CD4-positive, CD25-positive, alpha-beta regulatory T cell (primary cell): Measurements from ENCODE around the gene PGGHG. TPM values are rescaled to one million over a fixed set of nuclear protein-coding genes. Genes with fewer than 3 reads are reported as not detected.

ENCODE experiments used
- ATAC-seq, 2 donors: fragments of 150-1000 bp; cut with Tn5 transposase; one replicate each; pipeline ENCODE4 v1.10.0; 2021; ENCODE audit warnings: low read depth in 2 of 2, moderate number of reproducible peaks in 2 of 2, moderate library complexity in 1 of 2
- DNase-seq, 3 donors: peaks; one replicate each; pipeline versions ENCODE4 v3.0.0 to v3.0.0-alpha.2; 2012 to 2022; ENCODE audit warnings: mixed read lengths in 1 of 3
- H3K27ac ChIP-seq: one replicate; pipeline ENCODE4 v1.7.0; 2013; ENCODE audit warnings: mild to moderate bottlenecking, low read length; ENCODE audit not compliant: insufficient read depth, poor library complexity, severe bottlenecking
- H3K27me3 ChIP-seq: one replicate; pipeline ENCODE4 v1.7.0; 2013; ENCODE audit warnings: low read length; ENCODE audit not compliant: control insufficient read depth, insufficient read depth
- H3K36me3 ChIP-seq: one replicate; pipeline ENCODE4 v1.7.0; 2013; ENCODE audit warnings: mild to moderate bottlenecking, low read length, moderate library complexity; ENCODE audit not compliant: control insufficient read depth, insufficient read depth
- H3K4me1 ChIP-seq: 2 replicates; pipeline ENCODE4 v1.7.0; 2013; ENCODE audit warnings: mild to moderate bottlenecking, low read length; ENCODE audit not compliant: insufficient read depth, control insufficient read depth, poor library complexity, severe bottlenecking
- H3K4me3 ChIP-seq: one replicate; pipeline ENCODE4 v1.7.0; 2013; ENCODE audit warnings: low read depth, mild to moderate bottlenecking, low read length, moderate library complexity
- H3K9me3 ChIP-seq, 2 experiments: 1 replicate in 1 of 2; 2 replicates in 1 of 2; pipeline ENCODE4 v1.7.0; 2013; ENCODE audit warnings: low read length in 2 of 2, mild to moderate bottlenecking in 1 of 2, moderate library complexity in 1 of 2; ENCODE audit not compliant: control insufficient read depth in 2 of 2
- H3K27ac Mint-ChIP-seq, 3 donors: one replicate each; pipeline ENCODE4 v1.8.0; 2020 to 2022; ENCODE audit warnings: mild to moderate bottlenecking in 3 of 3, mixed read lengths in 3 of 3, moderate library complexity in 2 of 3
- H3K27me3 Mint-ChIP-seq: one replicate; pipeline ENCODE4 v1.8.0; 2022; ENCODE audit warnings: mild to moderate bottlenecking, mixed read lengths
- H3K36me3 Mint-ChIP-seq: one replicate; pipeline ENCODE4 v1.8.0; 2020; ENCODE audit warnings: mixed read lengths
- H3K4me1 Mint-ChIP-seq, 4 donors: one replicate each; pipeline ENCODE4 v1.8.0; 2020 to 2022; ENCODE audit warnings: mixed read lengths in 4 of 4, mild to moderate bottlenecking in 1 of 4
- H3K4me3 Mint-ChIP-seq, 4 donors: one replicate each; pipeline ENCODE4 v1.8.0; 2020 to 2022; ENCODE audit warnings: mild to moderate bottlenecking in 4 of 4, mixed read lengths in 4 of 4, moderate library complexity in 3 of 4
- H3K9me3 Mint-ChIP-seq, 7 donors: one replicate each; pipeline ENCODE4 v1.8.0; 2020 to 2022; ENCODE audit warnings: mixed read lengths in 7 of 7, mild to moderate bottlenecking in 3 of 7, moderate library complexity in 2 of 7
- polyA plus RNA-seq, 4 donors: library from polyadenylated mRNA; unstranded; fragments of 300-500 nt; fragmentation: Illumina TruSeq; gene quantifications; one replicate each; pipeline ENCODE4 v1.2.3, GENCODE V29; 2021
- total RNA-seq: library from RNA; stranded (reverse); gene quantifications from one replicate; pipeline ENCODE4 v1.2.3, GENCODE V29; 2022

Gene PGGHG
- total RNA-seq: 188 TPM
- polyA plus RNA-seq: 1 to 10 TPM; 1.5 to 2.9 (median 2.5) TPM

DNA sequence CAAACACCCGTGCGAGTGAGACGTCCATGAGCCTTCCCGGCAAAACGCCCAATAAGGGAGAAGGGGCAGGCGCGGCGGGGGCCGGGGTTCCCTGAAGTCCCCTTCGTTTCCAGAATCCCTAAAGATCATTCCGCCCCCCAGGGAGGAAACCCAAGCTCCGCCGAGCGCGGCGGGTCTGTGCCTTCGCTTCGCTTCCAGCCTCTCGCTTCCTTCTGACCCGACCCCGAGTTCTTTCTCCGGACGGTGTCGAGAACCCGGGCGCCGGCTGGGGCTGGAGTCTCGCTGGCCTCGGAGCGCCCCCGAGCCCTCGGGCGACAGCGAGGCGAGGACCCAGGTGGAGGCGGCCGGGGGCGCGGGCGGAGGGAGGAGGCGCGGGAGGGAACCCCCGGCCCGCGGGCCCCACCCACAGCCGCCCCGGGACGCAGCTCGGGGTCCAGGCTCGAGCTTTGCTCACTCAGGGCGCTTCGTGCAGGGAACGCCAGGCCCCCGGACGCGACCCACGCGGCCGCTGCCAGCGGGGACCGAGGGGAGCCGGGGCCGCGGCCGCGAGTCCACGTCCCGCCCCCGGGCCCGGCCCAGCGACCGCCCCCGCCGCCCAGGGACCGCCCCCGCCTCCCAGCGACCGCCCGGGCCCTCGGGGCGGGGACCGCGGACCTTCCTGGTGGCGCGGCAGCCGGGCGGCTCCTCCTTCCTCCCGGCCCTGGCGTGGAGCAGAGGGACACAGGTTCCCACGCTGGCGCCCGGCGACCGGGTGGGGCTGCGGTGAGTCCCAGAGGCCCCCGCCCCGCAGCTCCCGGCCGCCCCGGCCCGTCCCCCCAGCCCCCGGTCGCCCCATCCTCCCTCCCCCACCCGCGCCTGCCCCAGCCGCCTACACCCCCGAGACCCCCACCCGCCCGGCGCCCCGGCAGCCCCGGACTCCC, at the start of gene PGGHG:
PGGHG (plus strand) TSS at position 649 of the 920 bp plus-strand sequence. CDS start 691 bp downstream, outside the sequence.
- Histone ChIP-seq H3K4me1 (peaks cover 23% of the 10 kb centered on the region), H3K9me3 (no peaks in the 10 kb centered on the region), H3K27ac (peak within 1 kb of the TSS; percentile 79), H3K27me3 (no peaks in the 10 kb centered on the region), H3K4me3 (peak within 1 kb of the TSS; percentile 66), H3K36me3 (no peaks in the 10 kb centered on the region)
- Mint-ChIP-seq H3K4me1 (peaks cover 0 to 37% (median 4%) of the 10 kb centered on the region in 4 donors), H3K27me3 (peaks cover 21% of the 10 kb centered on the region), H3K4me3 (peak within 1 kb of the TSS; percentile 86 to 98 (median 96)), H3K27ac (peak within 1 kb of the TSS; percentile 88 to 92 (median 89)), H3K36me3 (no peaks in the 10 kb centered on the region), H3K9me3 (no peaks in the 10 kb centered on the region)
- DNase-seq (peak in 1 of 3 donors; percentile 61), ATAC-seq (peak; percentile 35 to 52)

DNA sequence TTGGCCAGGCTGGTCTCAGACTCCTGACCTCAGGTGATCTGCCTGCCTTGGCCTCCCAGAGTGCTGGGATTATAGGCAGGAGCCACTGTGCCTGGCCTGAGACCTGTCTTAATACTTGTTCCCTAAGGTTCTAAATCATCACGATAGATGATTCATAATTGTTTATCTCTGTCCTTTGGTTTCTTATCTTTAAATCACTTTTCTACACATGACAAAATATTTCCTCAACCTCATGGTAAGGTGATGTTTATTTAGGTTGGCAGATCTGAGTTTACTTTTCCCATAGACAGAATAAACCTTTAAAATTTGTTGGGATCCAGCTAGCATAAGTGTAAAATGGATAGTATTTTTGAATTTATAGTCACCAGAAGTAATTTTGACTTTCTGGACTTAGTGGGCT, 48.6 kb upstream of the PGGHG start:
- H3K4me1 Mint-ChIP-seq: peaks cover 23 to 59% (median 34%) of the 10 kb centered on the region in 4 donors
- ATAC-seq: no peak

DNA sequence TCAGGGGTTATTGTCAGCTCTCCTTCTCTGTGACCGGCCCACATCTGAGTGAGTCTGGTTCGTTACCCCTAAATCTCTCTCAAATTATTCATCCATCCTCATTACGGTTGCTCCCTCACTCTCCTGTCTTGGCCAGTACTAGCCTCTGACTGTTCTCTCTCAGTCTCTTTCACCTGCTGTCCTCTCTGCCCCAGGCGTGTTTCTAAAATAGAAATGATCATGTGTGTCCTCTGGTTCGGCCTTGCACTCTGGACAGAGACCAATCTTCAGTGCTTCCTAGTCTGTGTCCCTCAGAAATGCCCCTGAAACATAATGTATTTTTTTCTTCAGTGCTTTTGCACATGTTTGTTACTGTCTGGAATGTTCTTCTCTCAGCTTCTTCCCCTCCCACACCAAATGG, 47.3 kb upstream of the PGGHG start:
- Histone ChIP-seq H3K4me3 (no peak overlapping the region), H3K36me3 (peaks cover 67% of the 10 kb centered on the region), H3K4me1 (peaks cover 15% of the 10 kb centered on the region), H3K27me3 (no peaks in the 10 kb centered on the region), H3K27ac (no peak overlapping the region), H3K9me3 (no peaks in the 10 kb centered on the region)
- no peak overlapping the region for H3K27ac Mint-ChIP-seq
- DNase-seq (no peak), ATAC-seq (no peak)
- peak overlapping the region in 2 of 4 donors; percentile 22 to 86 for H3K4me3 Mint-ChIP-seq
- peaks cover 35% of the 10 kb centered on the region for H3K36me3 Mint-ChIP-seq
- H3K27me3 Mint-ChIP-seq: no peaks in the 10 kb centered on the region
- peaks cover 22 to 58% (median 28%) of the 10 kb centered on the region in 4 donors for H3K4me1 Mint-ChIP-seq
- H3K9me3 Mint-ChIP-seq: peaks cover 0 to under 1% (median 0%) of the 10 kb centered on the region in 7 donors

More for the DNA sequence above, 48.6 kb upstream of the PGGHG start:
- H3K27ac ChIP-seq: no peak overlapping the region
- Mint-ChIP-seq H3K4me3 (peak overlapping the region in 1 of 4 donors; percentile 96), H3K36me3 (peaks cover 27% of the 10 kb centered on the region), H3K9me3 (no peaks in the 10 kb centered on the region), H3K27ac (no peak overlapping the region), H3K27me3 (no peaks in the 10 kb centered on the region)
- no peaks in the 10 kb centered on the region for H3K9me3 ChIP-seq
- H3K27me3 ChIP-seq: no peaks in the 10 kb centered on the region
- H3K4me1 ChIP-seq: peaks cover 22% of the 10 kb centered on the region
- DNase-seq: no peak
- no peak overlapping the region for H3K4me3 ChIP-seq
- peaks cover 54% of the 10 kb centered on the region for H3K36me3 ChIP-seq

DNA sequence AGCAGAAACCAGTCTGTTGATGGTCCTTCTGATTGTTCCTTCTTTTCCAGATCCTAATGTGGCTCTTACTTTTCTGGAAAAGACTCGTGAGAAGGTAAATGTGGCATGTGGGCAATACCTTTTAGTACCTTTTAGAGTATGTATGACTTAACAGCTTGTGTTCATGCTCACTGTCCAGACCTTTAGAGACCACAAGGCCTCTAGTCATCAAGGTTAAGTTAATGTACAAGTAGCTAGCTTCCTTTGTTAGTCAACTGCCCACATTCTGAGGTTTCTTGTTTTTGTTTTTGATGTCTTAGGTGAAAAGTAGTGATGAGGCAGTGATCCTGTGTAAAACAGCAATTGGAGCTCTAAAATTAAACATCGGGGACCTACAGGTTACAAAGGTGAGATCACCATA, 44.5 kb upstream of the PGGHG start:
- Mint-ChIP-seq H3K4me1 (peaks cover 15 to 35% (median 20%) of the 10 kb centered on the region in 4 donors), H3K27ac (no peak overlapping the region), H3K36me3 (peaks cover 53% of the 10 kb centered on the region), H3K27me3 (no peaks in the 10 kb centered on the region), H3K9me3 (peaks cover 0 to 1% (median 0%) of the 10 kb centered on the region in 7 donors), H3K4me3 (no peak overlapping the region)
- DNase-seq (no peak), ATAC-seq (no peak)
- no peaks in the 10 kb centered on the region for H3K4me1 ChIP-seq
- peaks cover 87% of the 10 kb centered on the region for H3K36me3 ChIP-seq
- H3K27me3 ChIP-seq: no peaks in the 10 kb centered on the region
- H3K27ac ChIP-seq: no peak overlapping the region
- H3K9me3 ChIP-seq: no peaks in the 10 kb centered on the region
- no peak overlapping the region for H3K4me3 ChIP-seq

DNA sequence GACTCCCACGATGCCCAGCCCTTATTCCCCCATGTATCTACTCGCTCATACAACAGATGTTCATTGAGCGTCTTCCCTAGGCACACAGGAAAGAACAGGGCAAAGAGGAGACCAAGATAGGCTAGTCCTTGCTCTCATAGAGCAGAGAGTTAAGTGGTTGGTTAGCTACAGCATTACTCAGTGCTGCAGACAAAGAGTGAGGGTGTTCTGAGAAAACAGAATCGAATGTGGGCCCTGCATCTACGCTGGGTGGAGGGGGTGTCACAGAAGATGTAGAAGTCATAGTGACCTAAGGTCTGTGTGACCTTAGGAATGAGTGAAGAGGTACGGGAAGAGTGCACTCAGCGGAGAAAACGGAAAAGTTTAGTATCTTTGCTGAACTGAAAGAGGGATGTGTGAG, 39.9 kb upstream of the PGGHG start:
- Histone ChIP-seq H3K36me3 (peaks cover 89% of the 10 kb centered on the region), H3K27ac (no peak overlapping the region), H3K27me3 (no peaks in the 10 kb centered on the region), H3K4me3 (no peak overlapping the region), H3K9me3 (no peaks in the 10 kb centered on the region), H3K4me1 (peaks cover 3% of the 10 kb centered on the region)
- DNase-seq (no peak), ATAC-seq (no peak)
- Mint-ChIP-seq H3K27me3 (no peaks in the 10 kb centered on the region), H3K4me3 (no peak overlapping the region), H3K36me3 (peaks cover 55% of the 10 kb centered on the region), H3K27ac (peak overlapping the region in 1 of 3 donors; percentile 84), H3K9me3 (peaks cover 0 to 1% (median 0%) of the 10 kb centered on the region in 7 donors), H3K4me1 (peaks cover 0 to 17% (median 4%) of the 10 kb centered on the region in 4 donors)

DNA sequence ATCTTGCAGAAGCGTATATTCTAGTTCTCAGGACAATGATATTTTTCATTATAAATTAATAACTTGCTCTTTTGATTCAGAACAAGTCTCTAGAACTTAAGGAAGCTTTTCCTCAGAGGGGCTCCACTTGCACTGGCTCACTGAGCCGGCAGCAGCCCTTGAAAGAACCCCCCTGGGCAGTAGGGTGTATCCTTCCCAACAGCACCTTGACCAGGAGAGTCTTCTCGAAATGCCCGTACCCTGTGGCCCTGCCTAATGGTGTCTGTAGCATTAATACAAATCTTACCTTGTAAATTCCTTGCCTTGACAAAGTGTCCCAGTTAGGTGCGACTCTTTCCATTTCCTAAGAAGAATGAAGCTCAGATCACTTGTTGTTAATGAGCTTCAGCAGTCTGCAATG, 38.7 kb upstream of the PGGHG start:
- no peaks in the 10 kb centered on the region for H3K9me3 ChIP-seq
- ATAC-seq: no peak
- H3K36me3 Mint-ChIP-seq: peaks cover 49% of the 10 kb centered on the region
- H3K4me1 Mint-ChIP-seq: peaks cover 0 to 16% (median 4%) of the 10 kb centered on the region in 4 donors
- no peak overlapping the region for H3K27ac Mint-ChIP-seq
- peaks cover 77% of the 10 kb centered on the region for H3K36me3 ChIP-seq
- DNase-seq: no peak
- no peaks in the 10 kb centered on the region for H3K27me3 ChIP-seq
- peaks cover 0 to 1% (median 0%) of the 10 kb centered on the region in 7 donors for H3K9me3 Mint-ChIP-seq
- peak overlapping the region; percentile 29 for H3K27ac ChIP-seq
- no peak overlapping the region for H3K4me3 ChIP-seq
- peak overlapping the region in 1 of 4 donors; percentile 10 for H3K4me3 Mint-ChIP-seq
- H3K4me1 ChIP-seq: peaks cover 3% of the 10 kb centered on the region
- H3K27me3 Mint-ChIP-seq: no peaks in the 10 kb centered on the region

DNA sequence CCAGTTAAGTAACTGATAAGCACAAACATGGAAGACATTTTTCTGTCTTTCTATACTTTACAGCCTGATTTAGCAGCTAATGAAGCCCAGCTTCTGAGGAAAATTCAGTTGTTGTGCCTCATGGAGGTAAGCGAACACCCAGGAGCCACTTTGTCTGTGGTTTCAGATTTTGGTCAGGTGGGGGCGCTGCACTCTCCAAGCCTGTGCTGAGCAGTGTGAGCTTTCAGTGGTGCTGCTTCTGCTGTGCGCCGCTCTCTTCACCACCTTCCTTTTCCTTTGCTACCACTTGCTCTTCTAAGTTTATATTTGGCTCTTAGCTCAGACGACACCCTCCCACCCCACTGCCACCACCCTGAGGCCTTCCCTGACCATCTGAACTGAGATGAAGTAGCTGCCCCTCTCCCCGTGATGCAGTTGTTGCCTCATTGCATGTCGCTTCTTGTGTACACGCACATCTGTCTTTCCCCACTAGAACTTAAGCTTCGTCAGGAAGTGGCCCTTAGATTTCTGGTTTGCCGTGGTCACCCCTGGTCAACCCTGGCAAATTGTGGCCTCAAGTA, 38.1 kb upstream of the PGGHG start:
- H3K27me3 ChIP-seq: no peaks in the 10 kb centered on the region
- peak overlapping the region; percentile 29 for H3K27ac ChIP-seq
- Mint-ChIP-seq H3K4me1 (peaks cover 0 to 13% (median 4%) of the 10 kb centered on the region in 4 donors), H3K27ac (peak overlapping the region in 1 of 3 donors; percentile 59), H3K36me3 (peaks cover 45% of the 10 kb centered on the region), H3K27me3 (no peaks in the 10 kb centered on the region), H3K4me3 (peak overlapping the region in 1 of 4 donors; percentile 10), H3K9me3 (peaks cover 0 to 1% (median 0%) of the 10 kb centered on the region in 7 donors)
- H3K36me3 ChIP-seq: peaks cover 72% of the 10 kb centered on the region
- DNase-seq (peak; percentile 59 to 76 (median 74)), ATAC-seq (peak; percentile 95 to 96)
- peaks cover 3% of the 10 kb centered on the region for H3K4me1 ChIP-seq
- no peak overlapping the region for H3K4me3 ChIP-seq
- no peaks in the 10 kb centered on the region for H3K9me3 ChIP-seq
